ENCODE measurements around the gene IL17RB. TPM values are rescaled to one million over a fixed set of nuclear protein-coding genes. Genes with fewer than 3 reads are reported as not detected.

IL17RB gene
- total RNA-seq, 1 experiment from 2014 or later: not detected

DNA sequence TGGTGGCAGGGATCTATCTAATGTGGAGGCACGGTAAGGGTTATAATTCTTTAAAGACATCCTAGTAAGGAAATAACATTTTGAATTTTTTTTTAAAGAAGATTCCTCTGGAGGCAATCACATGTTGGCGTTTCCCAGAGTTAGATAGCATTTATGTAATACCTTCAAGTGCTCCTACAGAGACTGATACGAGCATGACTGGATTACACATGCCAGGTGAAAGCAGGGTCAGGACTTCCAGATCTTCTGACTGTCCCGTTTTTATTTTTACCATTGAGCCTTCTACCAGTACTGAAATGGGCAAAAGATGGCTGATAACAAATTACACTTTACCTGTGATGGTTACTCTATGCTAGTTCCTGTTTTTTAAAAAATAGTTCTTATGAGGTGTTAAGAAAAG lies 13.8 kb downstream of the IL17RB start:
- DNase-seq (ENCODE audit: low read depth): no peak

DNA sequence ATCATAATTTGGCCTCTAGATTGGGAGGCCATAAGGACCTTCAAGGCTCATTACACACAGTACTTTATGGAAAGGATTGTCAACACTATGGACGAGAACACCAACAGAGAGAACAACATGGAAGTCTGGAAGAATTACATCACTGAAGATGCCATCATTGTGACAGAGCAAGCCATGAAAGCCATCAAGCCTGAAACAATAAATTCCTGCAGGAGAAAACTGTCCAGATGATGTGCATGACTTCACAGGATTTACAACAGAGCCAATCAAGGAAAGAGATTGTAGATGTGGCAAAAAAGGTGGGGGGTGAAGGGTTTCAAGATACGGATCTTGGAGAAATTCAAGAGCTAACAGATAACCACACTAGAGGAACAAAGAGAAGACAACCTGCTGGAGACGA lies 15.9 kb downstream of the IL17RB start:
- no peak for DNase-seq (ENCODE audit: low read depth)

DNA sequence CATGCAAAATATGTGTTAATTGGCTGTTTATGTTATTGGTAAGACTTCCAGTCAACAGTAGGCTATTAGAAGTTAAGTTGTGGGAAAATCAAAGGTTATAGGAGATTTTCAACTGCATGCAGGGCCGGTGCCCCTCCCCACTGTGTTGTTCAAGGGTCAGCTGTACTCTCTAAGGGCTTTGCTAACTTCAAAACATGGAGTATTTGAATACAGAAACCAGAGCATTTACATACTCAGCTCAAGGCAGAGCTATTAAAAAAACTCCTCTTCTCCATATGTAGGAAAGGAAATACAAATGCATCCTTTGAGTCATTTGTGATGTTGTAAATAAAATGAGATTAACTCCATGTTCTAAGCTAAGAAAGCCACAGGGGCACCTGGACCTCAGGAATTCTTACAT lies 16.8 kb downstream of the IL17RB start:
- DNase-seq (ENCODE audit: low read depth): no peak

DNA sequence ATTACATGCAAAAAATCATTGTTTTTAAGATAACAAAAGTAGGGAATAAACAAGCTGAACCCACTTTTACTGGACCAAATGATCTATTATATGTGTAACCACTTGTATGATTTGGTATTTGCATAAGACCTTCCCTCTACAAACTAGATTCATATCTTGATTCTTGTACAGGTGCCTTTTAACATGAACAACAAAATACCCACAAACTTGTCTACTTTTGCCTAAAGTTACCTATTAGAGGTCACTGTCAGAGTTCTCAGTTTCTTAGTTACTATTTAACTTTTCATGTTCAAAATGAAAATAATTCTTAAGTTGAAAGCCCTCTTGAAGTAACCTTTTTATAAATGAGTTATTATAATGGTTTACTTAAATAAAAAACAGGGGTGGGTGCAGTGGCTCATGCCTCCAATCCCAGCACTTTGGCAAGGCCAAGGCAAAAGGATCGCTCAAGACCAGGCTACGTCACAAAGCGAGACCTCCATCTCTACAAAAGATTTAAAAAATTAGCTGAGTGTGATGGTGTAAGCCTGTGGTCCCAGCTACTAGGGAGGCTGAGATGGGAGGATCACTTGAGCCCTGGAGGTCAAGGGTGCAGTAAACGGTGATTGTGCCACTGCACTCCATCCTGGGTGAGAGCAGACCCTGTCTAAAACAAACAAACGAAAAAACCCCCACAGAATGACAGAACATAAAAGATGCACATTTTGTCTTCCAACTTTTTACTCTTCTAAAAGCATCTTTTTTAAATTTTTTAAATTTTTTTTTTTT lies 19.5 kb downstream of the IL17RB start:
- DNase-seq (ENCODE audit: low read depth): no peak

GRCh38 chr3:53880396-53881345 lies 34.3 kb downstream of the IL17RB start:
- peak; percentile 8 for DNase-seq (ENCODE audit: low read depth)

- peak; percentile 83 for DNase-seq (ENCODE audit: low read depth)
Observed at GRCh38 chr3:53881691-53882593, 35.6 kb downstream of the IL17RB start, which contains the start of gene ACTR8. TSS of gene ACTR8 (minus strand) at chr3:53882152. CDS start at chr3:53882101, 51 bp downstream.

- DNase-seq (ENCODE audit: low read depth): no peak
Observed at GRCh38 chr3:53883008-53883407, 36.6 kb downstream of the IL17RB start.

DNA sequence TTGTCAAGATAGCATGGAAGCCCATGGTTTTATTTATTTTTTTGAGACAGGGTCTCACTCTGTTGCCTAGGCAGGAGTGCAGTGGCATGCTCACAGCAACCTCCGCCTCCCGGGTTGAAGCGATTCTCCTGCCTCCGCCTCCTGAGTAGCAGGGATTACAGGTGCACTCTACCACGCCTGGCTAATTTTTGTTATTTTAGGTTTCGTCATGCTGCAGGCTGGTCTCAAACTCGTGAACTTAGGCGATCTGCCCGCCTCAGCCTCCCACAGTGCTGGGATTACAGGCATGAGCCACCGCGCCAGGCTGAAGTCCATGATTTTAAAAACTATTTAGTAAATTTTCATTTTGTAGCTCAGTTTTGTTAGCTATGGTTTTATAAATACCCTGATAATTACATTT lies 38.3 kb downstream of the IL17RB start:
- no peak for DNase-seq (ENCODE audit: low read depth)

DNA sequence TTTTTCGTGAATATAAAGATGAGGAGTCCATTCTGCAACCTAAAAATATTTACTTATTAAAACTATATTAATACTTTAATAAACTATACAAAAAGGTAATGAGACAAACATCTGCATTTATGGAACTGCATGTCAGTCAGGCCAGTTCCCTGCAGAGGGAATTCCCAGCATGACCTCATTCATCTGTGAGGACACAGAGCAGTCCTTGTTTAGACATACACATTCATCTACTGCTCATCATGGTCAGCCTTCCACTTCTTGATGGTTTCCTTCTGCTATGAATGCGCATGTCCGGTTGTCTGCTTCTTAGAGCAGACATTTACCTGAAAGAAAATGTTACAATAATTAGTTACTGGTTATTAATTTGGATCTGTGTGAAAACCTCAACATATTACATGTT lies 38.9 kb downstream of the IL17RB start:
- DNase-seq (ENCODE audit: low read depth): peak; percentile 24

DNA sequence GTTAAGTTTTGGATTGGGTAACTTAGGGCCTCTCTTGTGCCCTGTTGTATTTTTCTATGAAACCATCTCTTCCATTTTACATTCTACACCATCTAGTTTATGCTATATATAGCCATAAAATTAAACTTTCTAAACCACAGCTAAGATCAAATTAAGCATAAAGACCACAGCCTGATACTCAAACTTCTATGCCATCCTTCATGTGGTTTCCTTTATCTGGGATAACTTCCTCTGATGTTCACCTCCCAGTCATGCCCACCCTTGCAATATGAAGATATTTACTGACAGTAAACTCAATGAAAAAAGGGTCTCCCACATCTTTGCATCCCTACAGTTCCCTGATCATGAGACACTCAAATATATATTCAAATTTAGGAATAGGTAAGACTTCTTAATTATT lies 41.1 kb downstream of the IL17RB start:
- DNase-seq (ENCODE audit: low read depth): no peak

DNA sequence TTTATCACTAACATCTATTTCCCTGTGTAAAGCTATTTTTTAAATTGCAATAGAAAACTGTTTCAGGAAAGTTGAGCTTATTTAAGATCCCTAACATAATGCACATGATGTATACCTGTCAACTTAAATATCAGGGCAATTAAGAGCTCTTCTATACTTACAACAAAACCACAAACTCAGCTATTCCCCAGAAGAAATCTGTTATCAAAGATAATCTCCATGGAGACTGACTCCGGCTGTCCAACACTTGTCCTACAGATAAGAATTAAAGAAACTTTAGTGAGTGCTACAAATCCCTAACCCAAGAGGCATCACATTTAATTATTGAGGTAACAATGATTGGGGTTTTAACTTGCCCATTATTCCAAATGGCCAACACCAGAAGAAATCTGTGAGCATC lies 41.9 kb downstream of the IL17RB start:
- no peak for DNase-seq (ENCODE audit: low read depth)

DNA sequence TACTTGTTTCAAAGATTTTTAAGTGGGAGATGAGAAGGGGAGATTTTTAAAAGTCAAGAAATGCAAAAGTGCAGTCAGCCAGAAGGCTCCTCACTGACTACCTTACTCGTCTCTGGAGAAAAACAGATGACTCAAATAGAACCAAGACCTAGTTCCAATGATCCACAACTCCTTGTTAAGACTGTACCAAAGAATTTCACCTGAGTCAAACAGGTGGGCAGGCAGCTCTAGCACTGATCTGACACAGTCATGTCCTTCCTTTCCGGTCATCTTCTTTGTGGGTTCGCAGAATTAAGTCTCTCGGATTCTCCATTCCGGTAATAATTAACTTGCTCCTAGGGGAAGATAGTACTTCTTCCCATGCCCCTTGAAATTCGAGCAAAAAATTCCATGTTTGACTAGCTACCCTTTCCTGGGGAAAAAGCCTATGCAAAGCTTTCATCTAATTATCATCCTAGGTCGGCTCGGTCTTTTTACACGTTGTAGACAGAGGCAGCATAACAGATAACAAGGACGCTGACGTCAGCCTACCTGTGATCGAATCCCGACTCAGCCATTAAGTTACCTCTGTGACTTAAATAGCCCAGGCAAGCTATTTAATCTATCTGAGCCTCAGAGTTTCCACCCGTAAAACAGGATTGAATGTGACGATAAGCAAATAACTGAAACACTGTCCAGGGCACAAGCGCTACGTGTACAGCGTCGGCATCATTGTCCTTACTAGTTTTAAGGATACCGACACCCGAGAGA lies 44.5 kb downstream of the IL17RB start:
- DNase-seq (ENCODE audit: low read depth): peak; percentile 4

DNA sequence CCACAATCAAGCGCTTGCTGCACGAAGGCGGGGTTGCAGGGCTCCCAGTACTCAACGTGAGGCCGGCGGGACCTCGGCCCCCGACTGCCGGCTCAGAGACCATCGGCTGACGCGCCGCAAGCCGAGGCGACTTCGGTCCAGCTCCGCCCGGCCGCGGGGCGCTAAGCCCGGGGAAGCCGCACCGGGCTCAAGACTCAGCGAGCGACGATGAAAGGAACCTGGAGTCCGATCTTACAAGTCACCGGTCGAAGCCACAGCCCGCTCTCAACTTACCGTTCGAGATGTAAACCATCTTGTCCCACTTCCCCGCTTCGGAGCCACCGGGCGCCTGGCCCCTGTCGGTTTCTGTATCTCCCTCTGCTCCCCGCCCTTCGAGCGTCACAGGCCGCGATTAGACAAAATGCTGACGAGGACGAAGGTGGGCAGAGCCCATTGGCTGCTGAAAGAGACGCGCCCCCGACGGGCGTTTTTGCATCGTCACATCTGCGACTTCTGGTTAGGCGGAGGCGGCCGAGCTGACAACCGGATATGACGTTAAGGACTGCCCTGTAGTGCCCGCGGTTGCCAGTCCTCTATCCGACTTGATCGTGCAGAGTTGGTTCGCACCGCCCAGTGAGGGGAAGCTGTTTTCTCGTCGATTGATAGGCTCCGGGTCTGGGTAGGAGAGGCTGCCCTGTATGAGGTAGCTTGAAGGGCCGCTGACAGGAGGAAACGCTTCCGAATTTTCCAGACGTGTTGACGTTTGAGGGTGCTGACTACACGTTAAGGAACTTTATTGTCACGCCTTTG lies 45.3 kb downstream of the IL17RB start, which contains the start of gene SELENOK:
Gene SELENOK (minus strand): TSS at position 363 of the 789 bp plus-strand sequence.
- peak; percentile 99 for DNase-seq (ENCODE audit: low read depth)

- no peak for DNase-seq (ENCODE audit: low read depth)
Observed at GRCh38 chr3:53892286-53892637, 45.9 kb downstream of the IL17RB start.

DNA sequence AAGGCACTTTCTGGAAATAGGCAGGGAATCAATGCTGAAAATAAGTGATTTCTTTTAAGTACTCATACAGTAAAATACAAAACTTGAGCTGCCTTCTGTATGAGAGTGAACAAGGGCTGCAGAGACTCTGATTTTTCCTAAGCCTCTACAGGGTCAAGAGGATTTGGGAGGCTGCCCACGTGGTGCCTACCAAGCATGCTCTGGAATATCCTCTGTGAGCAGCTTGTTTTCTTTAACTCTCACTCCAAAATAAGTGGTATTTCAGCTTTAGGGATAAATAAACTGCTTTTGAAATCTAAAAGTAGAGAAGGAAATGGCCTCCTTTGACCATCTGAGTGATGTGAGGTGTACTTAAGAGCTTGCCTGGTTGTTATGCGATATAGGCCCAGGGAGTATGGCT lies 53.4 kb downstream of the IL17RB start:
- DNase-seq (ENCODE audit: low read depth): no peak

- no peak for DNase-seq (ENCODE audit: low read depth)
Observed at GRCh38 chr3:53900666-53901331, 54.4 kb downstream of the IL17RB start.

DNA sequence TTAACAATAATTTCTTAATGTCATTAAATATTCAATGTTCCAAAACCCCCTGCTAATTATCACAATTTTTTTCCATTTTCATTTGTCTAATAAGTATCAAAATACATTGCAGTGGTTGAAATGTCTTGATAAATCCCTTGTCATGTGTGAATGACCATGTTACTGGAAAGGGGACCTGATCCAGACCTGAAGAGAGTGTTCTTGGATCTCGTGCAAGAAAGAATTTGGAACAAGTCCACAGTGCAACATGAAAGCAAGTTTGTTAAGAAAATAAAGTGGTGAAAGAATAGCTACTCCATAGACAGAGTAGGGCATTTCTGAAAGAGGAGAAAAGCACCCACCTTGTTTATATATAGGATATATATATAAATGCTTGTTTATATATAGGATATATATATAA lies 55.7 kb downstream of the IL17RB start:
- DNase-seq (ENCODE audit: low read depth): no peak

- DNase-seq (ENCODE audit: low read depth): no peak
Observed at GRCh38 chr3:53902711-53903110, 56.3 kb downstream of the IL17RB start.

- DNase-seq (ENCODE audit: low read depth): no peak
Observed at GRCh38 chr3:53913401-53913800, 67.0 kb downstream of the IL17RB start.

Measured in RPMI7951 (cell line).